ENCODE data around the gene SGK2.
"Not testable (repeated sequence)": the region's sequence is repeated elsewhere in the genome, so short reads cannot be mapped to it uniquely, and the experiment has no call there.

SGK2 gene

DNA sequence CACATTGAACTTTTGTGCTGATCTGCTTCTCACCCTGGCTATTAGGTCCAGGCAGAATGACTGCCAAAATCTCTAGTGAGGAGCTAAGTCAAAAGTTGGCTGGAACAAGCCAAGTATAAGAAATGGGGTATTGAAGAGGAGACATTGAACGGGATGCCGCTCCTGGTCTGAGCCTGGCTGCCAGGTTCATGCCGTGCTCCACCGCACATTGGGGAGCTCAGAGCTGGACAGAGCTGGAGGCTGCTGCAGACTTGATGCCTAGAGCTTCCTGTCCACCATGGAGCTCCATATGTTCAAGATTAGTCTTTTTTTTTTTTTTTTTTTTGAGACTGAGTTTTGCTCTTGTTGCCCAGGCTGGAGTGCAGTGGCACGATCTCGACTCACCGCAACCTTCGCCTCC lies 27.8 kb downstream of the SGK2 start:
- H3K4me1 Mint-ChIP-seq = peaks cover 13% of the 10 kb centered on the region
- no peak overlapping the region for H3K4me3 Mint-ChIP-seq
- H3K36me3 Mint-ChIP-seq (ENCODE audit: low read depth) = no peaks in the 10 kb centered on the region
- ATAC-seq (no peak), DNase-seq (no peak)
- H3K27ac Mint-ChIP-seq = no peak overlapping the region
- H3K27me3 Mint-ChIP-seq = no peaks in the 10 kb centered on the region
- no peaks in the 10 kb centered on the region for H3K9me3 Mint-ChIP-seq

DNA sequence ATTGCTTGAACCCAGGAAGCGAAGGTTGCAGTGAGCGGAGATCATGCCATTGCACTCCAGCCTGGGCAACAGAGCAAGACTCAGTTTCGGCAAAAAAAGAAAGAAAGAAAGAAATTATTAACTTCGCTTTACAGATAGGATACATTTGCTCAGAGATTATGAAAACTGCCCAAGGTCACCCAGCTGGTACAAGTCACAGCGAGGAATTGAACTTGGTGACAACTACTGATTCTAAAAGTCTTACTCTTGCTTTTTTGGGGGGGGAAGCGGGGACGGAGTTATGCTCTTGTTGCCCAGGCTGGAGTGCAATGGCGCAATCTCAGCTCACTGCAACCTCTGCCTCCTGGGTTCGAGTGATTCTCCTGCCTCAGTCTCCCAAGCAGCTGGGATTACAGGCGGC lies 29.7 kb downstream of the SGK2 start:
- not testable (repeated sequence) for H3K9me3 Mint-ChIP-seq; ATAC-seq; H3K36me3 Mint-ChIP-seq (ENCODE audit: low read depth); H3K27ac Mint-ChIP-seq; DNase-seq; H3K27me3 Mint-ChIP-seq; H3K4me3 Mint-ChIP-seq
- H3K4me1 Mint-ChIP-seq = peaks cover 15% of the 10 kb centered on the region

DNA sequence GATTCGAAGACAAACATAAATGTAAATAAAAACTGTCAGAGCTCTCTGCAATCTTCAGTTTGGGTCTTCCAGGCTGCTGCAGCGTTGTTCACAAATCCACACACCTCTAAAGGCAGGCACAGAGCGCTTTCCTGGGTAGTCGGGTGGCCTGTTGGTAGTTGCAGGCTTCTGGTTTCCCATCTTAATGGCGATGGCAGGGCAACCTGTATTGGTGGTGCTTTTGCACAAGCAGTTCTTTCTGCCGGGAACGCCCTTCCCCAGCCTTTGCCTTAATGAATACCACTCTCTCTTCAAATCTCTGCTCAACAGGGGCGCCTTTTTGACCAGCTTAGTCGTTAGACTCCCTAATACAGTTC lies 31.2 kb downstream of the SGK2 start:
- no peaks in the 10 kb centered on the region for H3K27me3 Mint-ChIP-seq
- peaks cover 4% of the 10 kb centered on the region for H3K36me3 Mint-ChIP-seq (ENCODE audit: low read depth)
- no peak for ATAC-seq
- H3K9me3 Mint-ChIP-seq = no peaks in the 10 kb centered on the region
- H3K27ac Mint-ChIP-seq = peak overlapping the region; percentile 96
- peak; percentile 14 for DNase-seq
- H3K4me1 Mint-ChIP-seq = peaks cover 15% of the 10 kb centered on the region
- H3K4me3 Mint-ChIP-seq = peak overlapping the region; percentile 90

DNA sequence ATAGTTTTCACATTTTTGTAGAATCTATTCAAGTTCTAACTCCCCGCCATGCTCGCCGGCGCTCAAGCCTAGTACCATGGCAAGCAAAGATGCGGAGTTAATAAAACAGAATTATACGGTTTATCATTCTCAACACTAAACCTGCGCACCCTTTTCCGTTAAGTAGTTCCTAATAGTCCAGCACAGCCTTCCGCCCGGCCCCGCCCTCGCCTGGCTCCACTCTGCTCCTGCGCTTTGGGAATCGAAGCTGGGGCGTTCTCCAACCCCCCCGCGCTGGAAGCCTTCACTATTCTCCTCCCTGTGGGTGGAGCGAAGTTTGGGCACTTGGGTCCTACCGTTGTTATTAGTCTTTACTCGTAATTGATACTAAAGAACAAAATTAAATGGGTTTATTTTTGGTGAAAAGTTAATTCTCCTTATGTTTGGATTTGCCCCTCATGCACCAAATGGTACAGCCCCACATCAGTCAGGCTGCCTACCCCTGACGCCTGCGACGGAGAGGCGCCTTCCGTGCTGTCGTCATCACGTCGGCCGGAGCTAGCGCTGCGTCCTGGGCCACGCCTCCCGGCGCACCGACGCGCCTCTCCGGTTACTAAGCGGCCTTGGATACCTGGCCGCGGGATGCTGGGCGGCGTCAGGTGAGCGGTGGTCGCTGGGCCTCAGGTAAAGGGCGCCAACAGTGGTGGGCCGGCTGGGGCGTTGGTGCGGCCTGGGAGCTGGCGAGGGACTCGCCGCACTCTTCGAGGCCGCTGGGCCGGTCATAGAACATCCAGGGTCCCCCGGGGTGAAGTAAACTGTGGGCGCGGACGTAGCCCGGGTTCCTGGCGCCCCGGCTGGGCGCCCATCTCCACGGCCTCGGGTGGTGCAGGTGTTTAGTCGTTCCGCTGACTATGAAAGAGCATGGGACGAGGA lies 31.8 kb downstream of the SGK2 start, which contains the start of gene IFT52:
TSS of gene IFT52 (plus strand) at position 546 of the 912 bp plus-strand sequence. CDS start 3,762 bp downstream, outside the sequence.
- DNase-seq (peak; percentile 88), ATAC-seq (peak; percentile 99)
- Mint-ChIP-seq H3K27ac (peak within 1 kb of the TSS; percentile 96), H3K36me3 (ENCODE audit: low read depth) (peaks cover 4% of the 10 kb centered on the region), H3K9me3 (no peaks in the 10 kb centered on the region), H3K4me1 (peaks cover 15% of the 10 kb centered on the region), H3K4me3 (peak within 1 kb of the TSS; percentile 90), H3K27me3 (no peaks in the 10 kb centered on the region)

DNA sequence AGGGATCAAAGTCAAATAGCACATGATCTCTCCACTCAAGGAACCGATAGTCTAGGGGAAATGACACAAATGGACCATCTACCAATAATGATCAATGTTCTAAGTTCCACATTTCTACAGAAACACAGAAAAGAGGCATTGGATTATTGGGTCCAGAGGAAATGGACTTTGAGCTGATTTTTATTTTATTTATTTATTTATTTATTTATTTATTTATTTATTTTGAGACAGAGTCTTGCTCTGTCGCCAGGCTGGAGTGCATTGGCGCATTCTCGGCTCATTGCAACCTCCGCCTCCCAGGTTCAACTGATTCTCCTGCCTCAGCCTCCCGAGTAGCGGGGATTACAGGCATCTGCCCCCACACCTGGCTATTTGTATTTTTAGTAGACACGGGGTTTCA lies 43.1 kb downstream of the SGK2 start:
- not testable (repeated sequence) for H3K27me3 Mint-ChIP-seq, H3K27ac Mint-ChIP-seq, DNase-seq

DNA sequence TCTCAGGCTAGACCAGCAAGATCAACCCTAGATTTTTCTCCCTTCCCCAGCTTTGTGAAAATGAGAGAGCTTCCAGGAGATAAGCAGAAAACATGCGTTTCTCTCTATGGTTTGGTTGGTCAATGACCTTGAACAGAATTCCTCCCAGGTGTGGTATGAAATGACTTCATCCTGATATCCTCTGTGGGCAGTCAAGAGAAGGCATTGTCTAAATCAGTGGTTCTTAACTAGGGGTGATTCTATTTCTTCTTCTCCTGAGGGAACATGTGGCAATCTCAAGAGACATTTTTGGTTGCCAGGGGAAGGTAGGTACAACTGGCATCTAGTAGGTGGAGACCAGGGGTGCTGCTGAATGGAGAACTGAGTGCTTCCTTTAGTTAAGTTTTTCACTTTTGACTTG lies 44.3 kb downstream of the SGK2 start:
- peaks cover 11% of the 10 kb centered on the region for H3K36me3 Mint-ChIP-seq (ENCODE audit: low read depth)
- DNase-seq = no peak

More for the DNA sequence above, 43.1 kb downstream of the SGK2 start:
- H3K36me3 Mint-ChIP-seq (ENCODE audit: low read depth) = peaks cover 16% of the 10 kb centered on the region
- not testable (repeated sequence) for H3K9me3 Mint-ChIP-seq, H3K4me3 Mint-ChIP-seq, H3K4me1 Mint-ChIP-seq, ATAC-seq

DNA sequence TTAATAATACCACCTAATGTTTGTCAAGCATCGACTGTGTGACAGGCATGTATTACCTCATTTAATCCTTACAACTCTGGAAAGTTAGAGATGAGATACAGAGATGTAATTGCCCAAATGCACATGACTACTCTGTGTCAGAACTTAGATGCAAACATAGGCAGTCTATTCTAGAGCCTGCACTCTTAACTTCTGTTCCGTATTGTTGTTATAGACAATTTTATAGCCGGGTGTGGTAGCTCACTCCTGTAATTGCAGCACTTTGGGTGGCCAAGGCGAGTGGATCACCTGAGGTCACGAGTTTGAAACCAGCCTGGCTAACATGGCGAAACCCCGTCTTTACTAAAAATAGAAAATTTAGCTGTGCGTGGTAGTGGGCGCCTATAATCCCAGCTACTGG lies 46.9 kb downstream of the SGK2 start:
- H3K27me3 Mint-ChIP-seq = no peaks in the 10 kb centered on the region
- H3K4me3 Mint-ChIP-seq = no peak overlapping the region
- H3K9me3 Mint-ChIP-seq = no peaks in the 10 kb centered on the region
- no peak overlapping the region for H3K27ac Mint-ChIP-seq
- no peak for DNase-seq
- no peaks in the 10 kb centered on the region for H3K4me1 Mint-ChIP-seq
- H3K36me3 Mint-ChIP-seq (ENCODE audit: low read depth) = peaks cover 11% of the 10 kb centered on the region
- ATAC-seq = no peak

More for the DNA sequence above, 44.3 kb downstream of the SGK2 start:
- Mint-ChIP-seq H3K4me3 (no peak overlapping the region), H3K27me3 (no peaks in the 10 kb centered on the region), H3K4me1 (no peaks in the 10 kb centered on the region), H3K27ac (no peak overlapping the region), H3K9me3 (no peaks in the 10 kb centered on the region)
- ATAC-seq = no peak

DNA sequence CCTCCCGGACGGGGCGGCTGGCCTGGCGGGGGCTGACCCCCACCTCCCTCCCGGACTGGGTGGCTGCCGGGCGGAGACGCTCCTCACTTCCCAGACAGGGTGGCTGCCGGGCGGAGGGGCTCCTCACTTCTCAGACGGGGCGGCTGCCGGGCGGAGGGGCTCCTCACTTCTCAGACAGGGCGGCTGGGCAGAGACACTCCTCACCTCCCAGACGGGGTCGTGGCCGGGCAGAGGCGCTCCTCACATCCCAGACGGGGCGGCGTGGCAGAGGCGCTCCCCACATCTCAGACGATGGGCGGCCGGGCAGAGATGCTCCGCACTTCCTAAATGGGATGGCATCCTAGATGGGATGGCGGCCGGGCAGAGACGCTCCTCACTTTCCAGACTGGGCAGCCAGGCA lies 48.5 kb downstream of the SGK2 start:
- H3K36me3 Mint-ChIP-seq (ENCODE audit: low read depth) = peaks cover 12% of the 10 kb centered on the region
- not testable (repeated sequence) for ATAC-seq, DNase-seq, H3K9me3 Mint-ChIP-seq, H3K27ac Mint-ChIP-seq, H3K27me3 Mint-ChIP-seq, H3K4me3 Mint-ChIP-seq, H3K4me1 Mint-ChIP-seq

DNA sequence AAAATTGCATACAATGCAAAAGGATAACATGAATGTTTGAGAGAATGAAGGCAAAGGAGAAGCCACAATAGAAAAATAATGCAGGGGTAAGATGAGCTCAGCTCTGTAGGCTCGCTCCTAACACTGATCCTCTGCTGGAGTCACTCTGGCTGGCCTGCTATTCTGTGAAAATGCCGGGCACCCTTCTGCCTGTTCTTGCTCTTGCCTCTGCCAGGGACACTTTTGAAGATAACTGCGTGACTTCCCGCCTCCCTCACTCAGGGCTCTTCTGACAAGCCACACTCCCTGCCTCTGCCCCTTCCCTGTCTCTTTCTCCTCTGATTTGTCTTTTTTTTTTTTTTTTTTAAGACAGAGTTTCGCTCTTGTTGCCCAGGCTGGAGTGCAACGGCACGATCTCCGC lies 72.8 kb downstream of the SGK2 start:
- no peaks in the 10 kb centered on the region for H3K27me3 Mint-ChIP-seq
- no peak for DNase-seq
- ATAC-seq = no peak
- no peaks in the 10 kb centered on the region for H3K4me1 Mint-ChIP-seq
- H3K36me3 Mint-ChIP-seq (ENCODE audit: low read depth) = peaks cover 16% of the 10 kb centered on the region
- no peak overlapping the region for H3K4me3 Mint-ChIP-seq
- no peaks in the 10 kb centered on the region for H3K9me3 Mint-ChIP-seq
- H3K27ac Mint-ChIP-seq = no peak overlapping the region
